WI38 (cell line): Measurements from ENCODE around the gene ESF1.
"Not testable (repeated sequence)": the region's sequence is repeated elsewhere in the genome, so short reads cannot be mapped to it uniquely, and the experiment has no call there.

ENCODE experiments used
- H3K4me3 ChIP-seq: 2 replicates; pipeline ENCODE4 v1.5.1; 2011; ENCODE audit warnings: low read depth, mild to moderate bottlenecking, control low read depth, low read length
- TF ChIP-seq, protein P1 (sequence below): IDR thresholded peaks from 2 replicates; pipeline ENCODE4 v1.5.1; 2012; ENCODE audit warnings: low read depth, mild to moderate bottlenecking, control low read depth, low read length

Gene ESF1

DNA sequence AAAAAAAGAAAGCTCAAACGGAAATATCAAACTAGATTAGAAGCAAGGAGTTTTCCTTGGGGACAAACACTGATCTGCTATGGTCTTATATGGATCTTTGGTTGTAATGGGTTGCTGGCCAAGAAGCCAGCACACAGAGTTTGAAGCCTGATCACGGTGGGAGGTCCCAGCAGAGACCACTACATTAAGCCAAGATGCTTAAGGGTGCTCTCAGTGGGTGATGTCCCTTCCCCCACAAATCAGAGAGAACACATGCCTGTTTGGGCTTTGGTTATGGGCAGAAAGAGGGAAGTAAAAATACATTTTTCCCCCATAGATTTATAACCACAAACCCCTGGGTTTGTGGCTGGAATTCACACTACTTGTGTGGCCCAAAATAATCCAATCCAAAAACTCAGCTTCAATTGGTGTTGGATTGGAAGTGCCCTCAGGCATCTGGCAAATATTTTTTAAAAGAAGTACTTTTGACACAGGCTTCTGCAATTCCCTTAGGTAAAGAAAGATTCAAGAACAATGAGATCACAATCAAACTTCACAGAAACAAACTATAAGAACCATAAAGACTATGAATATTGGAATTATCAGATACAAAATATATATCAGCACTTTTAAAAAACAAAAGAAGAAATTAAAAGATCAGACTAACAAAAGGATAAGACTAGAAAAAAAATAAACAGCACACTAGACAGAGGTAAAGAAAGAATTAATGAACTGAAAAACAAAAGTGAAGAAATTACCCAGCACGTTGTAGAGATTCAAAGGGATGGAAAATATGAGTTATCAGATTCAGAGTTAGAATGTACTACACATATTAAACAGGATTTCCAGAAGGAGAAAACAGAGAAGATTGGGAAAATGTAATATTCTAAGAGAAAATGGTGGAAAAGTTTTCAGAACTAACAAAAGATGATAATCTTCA, 44.7 kb downstream of the ESF1 start:
- TF ChIP-seq, protein P1, sequence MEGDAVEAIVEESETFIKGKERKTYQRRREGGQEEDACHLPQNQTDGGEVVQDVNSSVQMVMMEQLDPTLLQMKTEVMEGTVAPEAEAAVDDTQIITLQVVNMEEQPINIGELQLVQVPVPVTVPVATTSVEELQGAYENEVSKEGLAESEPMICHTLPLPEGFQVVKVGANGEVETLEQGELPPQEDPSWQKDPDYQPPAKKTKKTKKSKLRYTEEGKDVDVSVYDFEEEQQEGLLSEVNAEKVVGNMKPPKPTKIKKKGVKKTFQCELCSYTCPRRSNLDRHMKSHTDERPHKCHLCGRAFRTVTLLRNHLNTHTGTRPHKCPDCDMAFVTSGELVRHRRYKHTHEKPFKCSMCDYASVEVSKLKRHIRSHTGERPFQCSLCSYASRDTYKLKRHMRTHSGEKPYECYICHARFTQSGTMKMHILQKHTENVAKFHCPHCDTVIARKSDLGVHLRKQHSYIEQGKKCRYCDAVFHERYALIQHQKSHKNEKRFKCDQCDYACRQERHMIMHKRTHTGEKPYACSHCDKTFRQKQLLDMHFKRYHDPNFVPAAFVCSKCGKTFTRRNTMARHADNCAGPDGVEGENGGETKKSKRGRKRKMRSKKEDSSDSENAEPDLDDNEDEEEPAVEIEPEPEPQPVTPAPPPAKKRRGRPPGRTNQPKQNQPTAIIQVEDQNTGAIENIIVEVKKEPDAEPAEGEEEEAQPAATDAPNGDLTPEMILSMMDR: no peak
- H3K4me3 ChIP-seq: no peak overlapping the region

DNA sequence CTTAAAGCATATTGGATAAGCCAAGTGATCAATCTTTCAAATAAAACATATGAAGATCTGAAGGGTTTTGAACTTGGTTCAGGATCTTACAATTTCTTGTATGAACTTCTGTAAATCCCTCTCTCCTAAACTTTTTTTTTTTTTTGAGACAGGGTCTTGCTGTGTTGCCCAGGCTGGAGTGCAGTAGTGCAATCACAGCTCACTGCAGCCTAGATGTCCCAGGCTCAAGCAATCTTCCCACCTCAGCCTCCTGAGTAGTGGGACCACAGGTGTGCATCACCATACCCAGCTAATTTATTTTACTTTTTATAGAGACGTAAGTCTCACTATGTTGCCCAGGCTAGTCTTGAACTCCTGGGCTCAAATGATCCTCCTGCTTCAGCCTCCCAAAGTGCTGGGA, 46.5 kb downstream of the ESF1 start:
- H3K4me3 ChIP-seq: not testable (repeated sequence)

DNA sequence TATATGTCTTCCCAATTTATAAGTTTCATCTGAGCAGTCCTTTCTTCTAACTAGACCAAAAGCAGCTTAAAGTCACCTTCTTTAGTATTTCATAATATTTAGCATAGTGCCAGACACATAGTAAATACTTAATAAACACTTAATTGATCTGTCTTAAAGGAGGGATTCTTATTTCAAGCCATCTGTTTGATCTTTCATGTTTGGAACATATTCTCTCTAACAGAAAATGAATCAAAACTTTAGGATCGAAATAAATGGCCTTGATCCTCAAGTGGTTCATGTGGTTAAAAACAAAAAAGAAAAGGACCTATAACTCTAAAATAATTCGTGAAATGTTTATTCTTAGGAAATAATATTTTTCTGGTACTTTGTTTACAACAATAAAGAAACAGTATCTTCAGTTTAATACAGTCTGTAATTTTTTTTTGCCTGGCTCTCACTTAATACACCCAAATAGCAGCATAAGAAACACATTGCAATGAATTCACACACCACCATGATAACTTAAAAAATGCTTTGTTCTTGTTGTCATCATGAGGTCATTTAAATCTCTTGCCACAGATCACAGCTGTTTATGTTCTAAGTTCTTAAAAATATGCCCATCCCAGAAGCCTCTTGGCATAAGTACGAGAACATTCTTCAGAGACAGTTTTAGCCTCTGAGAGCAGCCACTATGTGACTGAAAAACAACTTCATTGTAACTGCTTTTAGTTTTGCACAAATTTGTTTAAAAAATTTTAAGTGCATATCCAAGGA, 48.1 kb downstream of the ESF1 start:
- TF ChIP-seq, protein P1: no peak

DNA sequence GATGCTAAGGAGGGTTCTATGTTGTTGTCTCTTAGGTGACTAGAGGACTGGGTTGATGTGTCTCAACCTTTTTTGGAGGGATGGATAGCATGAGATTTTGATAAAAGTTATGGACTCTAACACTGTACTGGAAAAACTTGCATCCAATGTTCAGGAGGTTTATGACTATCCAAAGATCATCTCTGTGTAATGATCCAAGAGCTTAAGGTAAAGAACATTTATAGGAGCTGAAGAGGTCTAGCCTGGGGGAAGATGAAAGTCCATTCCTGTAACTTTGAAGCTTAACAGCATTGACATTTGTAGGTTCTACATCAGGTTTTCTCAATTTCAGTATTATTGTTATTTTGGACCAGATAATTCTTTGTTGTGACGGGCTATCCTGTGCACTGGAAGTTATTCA, 48.9 kb downstream of the ESF1 start:
- TF ChIP-seq, protein P1: no peak
- no peak overlapping the region for H3K4me3 ChIP-seq

More for the DNA sequence above, 48.1 kb downstream of the ESF1 start:
- H3K4me3 ChIP-seq: no peak overlapping the region

DNA sequence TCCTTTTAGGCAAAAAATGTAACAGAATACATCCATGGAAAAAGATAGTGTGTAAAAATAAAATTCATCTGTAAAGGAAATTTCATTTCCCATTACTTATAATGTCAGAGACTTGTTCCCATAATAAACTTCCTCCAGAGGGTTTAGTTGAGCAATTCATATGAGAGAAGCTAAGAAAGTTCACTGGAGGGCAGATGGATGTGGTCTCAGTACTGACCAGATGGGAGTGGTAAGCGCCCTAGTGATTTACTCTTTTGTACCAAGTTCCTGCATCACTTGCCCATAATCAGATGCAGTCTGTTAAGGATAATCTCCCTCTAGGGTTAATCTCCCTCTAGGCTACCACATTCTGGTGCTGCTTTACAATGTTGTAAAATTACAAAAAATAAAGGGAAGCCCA, 61.7 kb downstream of the ESF1 start:
- H3K4me3 ChIP-seq: no peak overlapping the region
- TF ChIP-seq, protein P1: no peak

DNA sequence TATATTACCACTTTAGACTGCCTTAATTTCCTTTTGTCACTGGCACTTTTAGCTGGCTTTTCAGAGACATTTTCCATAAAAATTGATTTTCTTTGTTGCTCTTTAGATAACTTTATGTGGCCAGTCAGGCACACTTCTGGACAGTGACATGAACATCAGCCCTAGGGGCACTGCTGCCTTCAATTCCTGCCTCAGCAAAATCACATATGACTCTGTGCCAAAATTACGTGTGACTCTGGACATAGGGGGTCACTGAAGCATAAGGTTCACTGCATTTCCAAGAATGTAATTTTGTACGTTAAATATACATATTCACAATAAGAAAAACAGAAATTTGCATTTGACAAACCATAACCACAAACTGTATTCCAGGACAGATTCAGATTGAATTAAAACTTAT, 66.5 kb downstream of the ESF1 start:
- no peak overlapping the region for H3K4me3 ChIP-seq
- TF ChIP-seq, protein P1: no peak

DNA sequence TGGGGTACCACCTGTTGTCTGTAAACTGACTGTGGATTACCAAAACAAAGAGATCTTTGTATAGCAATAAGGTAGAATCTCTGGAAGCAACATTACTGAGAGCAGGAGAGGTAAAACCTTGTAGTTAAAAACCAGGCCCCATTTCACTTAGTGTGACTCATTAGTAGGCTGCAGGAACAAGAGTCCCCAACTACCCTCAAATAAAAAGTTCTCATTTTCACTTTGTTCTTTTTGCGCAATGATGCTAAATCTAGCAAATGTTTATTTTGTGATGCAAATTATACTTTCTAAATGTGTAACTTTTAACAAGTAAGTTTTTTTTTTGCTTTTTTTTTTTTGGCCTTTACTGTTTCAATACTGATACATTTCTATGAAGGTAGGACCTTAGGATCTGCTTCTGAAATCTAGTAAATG, 67.1 kb downstream of the ESF1 start:
- TF ChIP-seq, protein P1: no peak
- no peak overlapping the region for H3K4me3 ChIP-seq
